ENCODE measurements around the gene CNTLN.

The CNTLN gene

GRCh38 chr9:17159469-17159868 lies 24.6 kb downstream of the CNTLN start:
- TF ChIP-seq SPI1 (IDR thresholded peaks at IDR 0.05; ENCODE audit: borderline replicate concordance, low read depth) (no peak), GABPA (IDR thresholded peaks at IDR 0.05; ENCODE audit: low read depth) (no peak), POLR2AphosphoS5 (IDR thresholded peaks at IDR 0.05; ENCODE audit: low read depth) (no peak), REST (IDR thresholded peaks at IDR 0.05; ENCODE audit: insufficient replicate concordance, low read depth) (no peak)
- TF ChIP-seq, protein P1, sequence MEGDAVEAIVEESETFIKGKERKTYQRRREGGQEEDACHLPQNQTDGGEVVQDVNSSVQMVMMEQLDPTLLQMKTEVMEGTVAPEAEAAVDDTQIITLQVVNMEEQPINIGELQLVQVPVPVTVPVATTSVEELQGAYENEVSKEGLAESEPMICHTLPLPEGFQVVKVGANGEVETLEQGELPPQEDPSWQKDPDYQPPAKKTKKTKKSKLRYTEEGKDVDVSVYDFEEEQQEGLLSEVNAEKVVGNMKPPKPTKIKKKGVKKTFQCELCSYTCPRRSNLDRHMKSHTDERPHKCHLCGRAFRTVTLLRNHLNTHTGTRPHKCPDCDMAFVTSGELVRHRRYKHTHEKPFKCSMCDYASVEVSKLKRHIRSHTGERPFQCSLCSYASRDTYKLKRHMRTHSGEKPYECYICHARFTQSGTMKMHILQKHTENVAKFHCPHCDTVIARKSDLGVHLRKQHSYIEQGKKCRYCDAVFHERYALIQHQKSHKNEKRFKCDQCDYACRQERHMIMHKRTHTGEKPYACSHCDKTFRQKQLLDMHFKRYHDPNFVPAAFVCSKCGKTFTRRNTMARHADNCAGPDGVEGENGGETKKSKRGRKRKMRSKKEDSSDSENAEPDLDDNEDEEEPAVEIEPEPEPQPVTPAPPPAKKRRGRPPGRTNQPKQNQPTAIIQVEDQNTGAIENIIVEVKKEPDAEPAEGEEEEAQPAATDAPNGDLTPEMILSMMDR (IDR thresholded peaks at IDR 0.05; ENCODE audit: insufficient read depth, low read length) = no peak

GRCh38 chr9:17160327-17160726 lies 25.5 kb downstream of the CNTLN start:
- TF ChIP-seq SPI1 (IDR thresholded peaks at IDR 0.05; ENCODE audit: borderline replicate concordance, low read depth) = peak; percentile 83
- TF ChIP-seq POLR2AphosphoS5 (IDR thresholded peaks at IDR 0.05; ENCODE audit: low read depth) = no peak
- Histone ChIP-seq H3K4me3 (replicated peaks; ENCODE audit: insufficient read depth, low read length) (no peak overlapping the region), H3K27me3 (ENCODE audit: insufficient read depth, poor library complexity, severe bottlenecking) (no peaks in the 10 kb centered on the region), H3K27ac (replicated peaks) (no peak overlapping the region)
- no peak for DNase-seq (ENCODE audit: low read depth in 1 of 2, low spot score in 1 of 2)

More at GRCh38 chr9:17159469-17159868, 24.6 kb downstream of the CNTLN start:
- Histone ChIP-seq H3K27me3 (ENCODE audit: insufficient read depth, poor library complexity, severe bottlenecking) (no peaks in the 10 kb centered on the region), H3K27ac (replicated peaks) (no peak overlapping the region), H3K4me3 (replicated peaks; ENCODE audit: insufficient read depth, low read length) (no peak overlapping the region)
- no peak for DNase-seq (ENCODE audit: low read depth in 1 of 2, low spot score in 1 of 2)

DNA sequence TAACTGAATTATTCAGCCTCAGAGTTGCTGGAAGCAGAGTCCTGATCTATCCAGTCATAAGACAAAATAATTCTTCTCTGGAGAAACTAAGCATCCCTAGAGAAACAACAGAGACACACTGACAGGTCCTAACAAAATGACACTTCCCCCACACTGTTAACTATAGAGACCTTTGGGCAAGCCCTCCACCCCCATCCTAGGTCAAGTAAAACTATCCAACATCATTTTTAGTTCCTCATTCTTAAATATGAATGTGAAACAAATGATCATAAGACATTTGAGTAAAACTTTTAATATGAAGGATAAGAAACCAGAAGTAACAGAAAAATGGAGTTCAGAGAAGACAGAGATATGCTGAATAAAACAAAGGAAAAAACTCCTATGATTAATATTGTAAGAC lies 30.9 kb downstream of the CNTLN start:
- Histone ChIP-seq H3K4me3 (replicated peaks; ENCODE audit: insufficient read depth, low read length) (no peak overlapping the region), H3K27me3 (ENCODE audit: insufficient read depth, poor library complexity, severe bottlenecking) (no peaks in the 10 kb centered on the region), H3K27ac (replicated peaks) (no peak overlapping the region)
- no peak for DNase-seq (ENCODE audit: low read depth in 1 of 2, low spot score in 1 of 2)
- TF ChIP-seq REST (IDR thresholded peaks at IDR 0.05; ENCODE audit: insufficient replicate concordance, low read depth) (no peak), SPI1 (IDR thresholded peaks at IDR 0.05; ENCODE audit: borderline replicate concordance, low read depth) (no peak), POLR2AphosphoS5 (IDR thresholded peaks at IDR 0.05; ENCODE audit: low read depth) (no peak), GABPA (IDR thresholded peaks at IDR 0.05; ENCODE audit: low read depth) (no peak)
- TF ChIP-seq, protein P1 (IDR thresholded peaks at IDR 0.05; ENCODE audit: insufficient read depth, low read length) = no peak

- H3K27me3 ChIP-seq (ENCODE audit: insufficient read depth, poor library complexity, severe bottlenecking) = no peaks in the 10 kb centered on the region
- no peak for DNase-seq (ENCODE audit: low read depth in 1 of 2, low spot score in 1 of 2)
- TF ChIP-seq GABPA (IDR thresholded peaks at IDR 0.05; ENCODE audit: low read depth) (no peak), REST (IDR thresholded peaks at IDR 0.05; ENCODE audit: insufficient replicate concordance, low read depth) (no peak), SPI1 (IDR thresholded peaks at IDR 0.05; ENCODE audit: borderline replicate concordance, low read depth) (no peak), POLR2AphosphoS5 (IDR thresholded peaks at IDR 0.05; ENCODE audit: low read depth) (no peak)
- TF ChIP-seq, protein P1 (IDR thresholded peaks at IDR 0.05; ENCODE audit: insufficient read depth, low read length) = no peak
- H3K4me3 ChIP-seq (replicated peaks; ENCODE audit: insufficient read depth, low read length) = no peak overlapping the region
- no peak overlapping the region for H3K27ac ChIP-seq (replicated peaks)
Observed at GRCh38 chr9:17166346-17166745, 31.5 kb downstream of the CNTLN start.
